GM23338 (cell line): ENCODE measurements around the gene PRCD.

Experiments
- CTCF ChIP-seq, 2 experiments: fragments of 200-600 bp in 1 of 2; sonication (generic) in 1 of 2; conservative IDR thresholded peaks; 2 replicates each; pipeline versions ENCODE4 v1.5.1 to v1.6.1; 2016 to 2017; ENCODE audit warnings: antibody characterized with exemption in 2 of 2, low read depth in 2 of 2, mild to moderate bottlenecking in 2 of 2, moderate library complexity in 1 of 2
- POLR2AphosphoS5 ChIP-seq: IDR thresholded peaks from 2 replicates; pipeline ENCODE4 v1.6.1; 2016; ENCODE audit warnings: antibody characterized with exemption, low read depth

GRCh38 chr17:76544546-76545365 is 4.9 kb downstream of the PRCD start:
- TF ChIP-seq CTCF (conservative IDR thresholded peaks at IDR 0.05; ENCODE audit: low read depth in 2 of 2) (no peak), POLR2AphosphoS5 (no peak)
